GM20431 (cell line): ENCODE measurements around the gene AQP10.
"Not testable (repeated sequence)": the region's sequence is repeated elsewhere in the genome, so short reads cannot be mapped to it uniquely, and the experiment has no call there.

Source experiments
- in situ Hi-C: fragments of 300-500 bp; cut with MseI, MboI; formaldehyde crosslinking; loops from one replicate; pipeline ENCODE4 v1.15.0; 2020; ENCODE audit warnings: low sequenced_read_pairs; ENCODE audit not compliant: unreplicated experiment

Gene AQP10

DNA sequence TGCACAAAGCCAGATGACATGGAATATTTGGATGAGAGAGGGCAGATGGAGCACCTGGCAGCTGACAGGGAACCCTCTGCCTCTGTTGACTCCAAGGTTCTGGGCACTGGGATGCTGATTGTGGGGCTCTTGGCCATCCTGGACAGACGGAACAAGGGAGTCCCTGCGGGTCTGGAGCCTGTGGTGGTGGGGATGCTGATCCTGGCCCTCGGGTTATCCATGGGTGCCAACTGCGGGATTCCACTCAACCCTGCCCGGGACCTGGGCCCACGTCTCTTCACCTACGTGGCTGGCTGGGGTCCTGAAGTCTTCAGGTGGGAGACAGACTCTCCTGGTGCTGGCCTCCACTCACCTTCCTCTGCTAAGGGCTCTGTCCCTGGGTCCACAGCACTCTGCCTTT lies 2.6 kb downstream of the AQP10 start:
- in situ Hi-C loops: no loop called here

DNA sequence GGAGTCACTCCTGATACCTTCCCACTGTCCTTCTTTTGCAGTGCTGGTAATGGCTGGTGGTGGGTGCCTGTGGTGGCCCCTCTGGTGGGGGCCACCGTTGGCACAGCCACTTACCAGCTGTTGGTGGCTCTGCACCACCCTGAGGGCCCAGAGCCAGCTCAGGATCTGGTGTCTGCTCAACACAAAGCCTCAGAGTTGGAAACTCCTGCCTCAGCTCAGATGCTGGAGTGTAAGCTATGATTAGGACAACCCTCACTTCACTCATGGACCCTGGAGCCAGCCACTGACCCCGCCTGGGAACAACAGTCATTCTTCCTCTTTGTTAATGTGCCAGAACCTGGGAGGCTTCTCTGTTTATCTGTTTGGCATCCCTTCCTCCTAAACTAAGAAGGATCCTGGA lies 3.3 kb downstream of the AQP10 start:
- in situ Hi-C loops: no loop called here

- in situ Hi-C loops: no loop called here
Measured at GRCh38 chr1:154324669-154325582, 4.0 kb downstream of the AQP10 start, which contains the start of gene ATP8B2. Gene ATP8B2 (plus strand): TSS chr1:154325525. CDS start chr1:154328142, 2,617 bp downstream.

- in situ Hi-C loops: no loop called here
Measured at GRCh38 chr1:154325583-154326545, 5.0 kb downstream of the AQP10 start.

GRCh38 chr1:154326546-154327465 lies 5.9 kb downstream of the AQP10 start:
- in situ Hi-C loops: no loop called here

- in situ Hi-C loops: no loop called here
Measured at GRCh38 chr1:154327466-154328317, 6.8 kb downstream of the AQP10 start.

GRCh38 chr1:154328318-154329151 lies 7.6 kb downstream of the AQP10 start:
- in situ Hi-C loops: no loop called here

GRCh38 chr1:154329152-154329521 lies 8.2 kb downstream of the AQP10 start:
- in situ Hi-C loops: no loop called here

GRCh38 chr1:154329551-154330131 lies 8.7 kb downstream of the AQP10 start:
- in situ Hi-C loops: no loop called here

DNA sequence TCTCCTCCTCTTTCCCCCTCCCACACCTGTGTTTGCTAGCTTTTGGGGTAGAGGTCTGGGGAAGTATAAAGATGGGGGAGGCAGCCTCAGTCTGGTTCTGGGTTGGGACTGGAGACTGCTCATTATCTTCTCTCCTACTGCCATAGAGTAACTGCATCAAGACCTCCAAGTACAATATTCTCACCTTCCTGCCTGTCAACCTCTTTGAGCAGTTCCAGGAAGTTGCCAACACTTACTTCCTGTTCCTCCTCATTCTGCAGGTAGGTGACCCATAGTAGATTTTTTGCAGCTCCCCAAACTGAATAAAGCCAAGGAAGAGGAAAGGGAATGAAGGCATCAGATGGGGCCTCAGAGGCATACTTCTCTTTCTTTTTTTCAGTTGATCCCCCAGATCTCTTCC lies 9.8 kb downstream of the AQP10 start:
- in situ Hi-C loops: no loop called here

DNA sequence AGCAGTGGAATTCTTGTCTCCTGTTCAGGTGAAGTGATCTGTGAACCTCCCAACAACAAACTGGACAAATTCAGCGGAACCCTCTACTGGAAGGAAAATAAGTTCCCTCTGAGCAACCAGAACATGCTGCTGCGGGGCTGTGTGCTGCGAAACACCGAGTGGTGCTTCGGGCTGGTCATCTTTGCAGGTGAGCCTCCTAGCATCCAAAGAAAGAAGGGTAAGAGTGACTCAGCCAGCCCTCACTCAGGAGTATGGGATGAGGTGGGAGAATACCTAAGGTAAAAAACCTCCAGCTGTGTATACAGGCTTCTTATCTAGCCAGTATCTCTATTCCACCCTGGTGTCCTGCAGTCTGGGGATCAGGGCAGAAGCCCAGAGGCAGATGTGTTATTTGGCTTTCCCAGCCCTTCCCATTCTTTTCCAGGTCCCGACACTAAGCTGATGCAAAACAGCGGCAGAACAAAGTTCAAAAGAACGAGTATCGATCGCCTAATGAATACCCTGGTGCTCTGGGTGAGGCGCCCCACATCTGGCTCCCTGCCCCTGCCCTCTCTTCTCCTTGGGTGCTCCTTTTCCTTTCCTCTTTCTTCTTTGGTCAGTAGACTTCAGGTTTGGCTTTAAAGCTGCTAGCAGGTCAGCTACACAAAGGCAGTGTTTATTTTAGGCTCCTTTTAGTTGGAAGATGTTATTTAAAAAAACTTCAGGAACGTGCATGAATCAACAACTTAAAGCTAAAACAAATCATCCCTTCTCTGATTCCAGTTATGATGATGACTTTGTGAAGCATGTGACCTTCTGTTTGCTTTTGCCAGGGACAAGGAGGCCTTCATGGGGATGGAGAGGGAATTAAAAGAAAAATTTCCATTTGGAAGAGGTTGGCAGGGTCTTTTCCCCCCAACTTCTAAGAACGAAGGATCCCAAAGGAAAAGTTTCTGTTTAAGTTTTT lies 13.5 kb downstream of the AQP10 start:
- in situ Hi-C loops: no loop called here

- in situ Hi-C loops: no loop called here
Measured at GRCh38 chr1:154335025-154335714, 14.3 kb downstream of the AQP10 start.

GRCh38 chr1:154337253-154337894 lies 16.5 kb downstream of the AQP10 start:
- in situ Hi-C loops: no loop called here

DNA sequence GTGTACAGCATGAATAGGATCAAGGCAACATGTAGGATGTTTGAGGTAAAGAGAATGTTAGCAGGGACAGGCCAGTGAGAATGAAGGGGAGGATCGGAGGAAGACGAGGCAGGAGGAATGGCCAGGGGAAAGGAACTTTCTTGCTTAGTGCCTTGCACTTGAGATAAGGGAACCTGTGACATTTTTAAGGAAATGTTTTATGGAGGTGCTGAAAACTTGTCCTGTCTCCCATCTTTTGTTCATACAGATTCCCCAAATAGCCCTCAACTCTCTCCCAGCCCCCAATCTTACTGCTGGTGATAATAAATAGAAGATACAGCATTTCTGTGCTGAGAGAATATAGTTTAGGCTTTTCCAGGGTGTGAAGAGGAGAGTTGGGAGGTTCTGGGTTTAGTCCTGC lies 18.0 kb downstream of the AQP10 start:
- in situ Hi-C loops: no loop called here

- in situ Hi-C loops: not testable (repeated sequence)
Measured at GRCh38 chr1:154341366-154341765, 20.5 kb downstream of the AQP10 start.

DNA sequence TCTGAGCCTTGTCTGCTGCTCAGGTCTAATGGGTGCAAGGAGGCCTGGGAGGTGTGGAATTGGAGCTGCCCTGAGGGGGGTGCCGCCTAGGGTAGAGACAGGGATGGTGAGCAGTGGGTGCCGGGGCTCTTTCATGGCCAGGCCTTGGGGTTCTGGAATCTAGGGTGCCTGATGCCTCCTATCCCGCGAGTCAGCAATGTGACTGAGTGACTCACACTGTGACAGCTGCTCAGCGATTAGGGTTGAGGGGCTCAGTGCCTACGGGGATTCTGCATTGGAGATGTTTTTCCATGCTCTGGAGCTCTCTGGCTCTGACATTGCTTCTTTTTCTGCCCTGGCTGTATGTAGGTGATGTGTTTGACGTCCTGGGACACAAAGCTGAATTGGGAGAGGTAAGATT lies 21.2 kb downstream of the AQP10 start:
- in situ Hi-C loops: no loop called here
